Neutrophil (primary cell): Measurements from ENCODE around the gene HOXA2.

Source experiments
- H3K27ac ChIP-seq: fragments of 200-600 bp; sonication (generic); 2 replicates; pipeline ENCODE4 v1.5.1; 2016; ENCODE audit warnings: mild to moderate bottlenecking, moderate library complexity
- H3K27me3 ChIP-seq: fragments of 200-600 bp; sonication (generic); 2 replicates; pipeline ENCODE4 v1.6.0; 2016; ENCODE audit warnings: mild to moderate bottlenecking
- H3K36me3 ChIP-seq: fragments of 200-600 bp; sonication (generic); 2 replicates; pipeline ENCODE4 v1.5.1; 2017
- H3K4me1 ChIP-seq, 2 experiments: fragments of 200-600 bp in 1 of 2; sonication (generic) in 1 of 2; 1 replicate in 1 of 2; 2 replicates in 1 of 2; pipeline versions ENCODE4 v1.5.1 to v1.6.1; 2013 to 2016; ENCODE audit warnings: low read depth in 1 of 2, low read length in 1 of 2, mild to moderate bottlenecking in 1 of 2, moderate library complexity in 1 of 2; ENCODE audit not compliant: control insufficient read depth in 1 of 2, insufficient read depth in 1 of 2
- H3K4me3 ChIP-seq, 2 experiments: fragments of 200-600 bp in 1 of 2; sonication (generic) in 1 of 2; 1 replicate in 1 of 2; 2 replicates in 1 of 2; pipeline ENCODE4 v1.5.1; 2013 to 2016; ENCODE audit warnings: low read depth in 1 of 2, low read length in 1 of 2, mild to moderate bottlenecking in 1 of 2, moderate library complexity in 1 of 2
- H3K9me3 ChIP-seq: fragments of 200-600 bp; sonication (generic); 2 replicates; pipeline ENCODE4 v1.5.1; 2016
- CTCF ChIP-seq: fragments of 200-600 bp; sonication (generic); IDR thresholded peaks from 2 replicates; pipeline ENCODE4 v1.5.1; 2016; ENCODE audit warnings: antibody characterized with exemption

Gene HOXA2

GRCh38 chr7:27116031-27116961 lies 13.8 kb upstream of the HOXA2 start:
- no peaks in the 10 kb centered on the region for H3K36me3 ChIP-seq
- H3K9me3 ChIP-seq, result no peaks in the 10 kb centered on the region
- no peak overlapping the region for H3K4me3 ChIP-seq
- H3K27ac ChIP-seq, result no peak overlapping the region
- peaks cover 5% of the 10 kb centered on the region for H3K27me3 ChIP-seq
- H3K4me1 ChIP-seq, result no peaks in the 10 kb centered on the region
- no peak for TF ChIP-seq CTCF

GRCh38 chr7:27115221-27116026 lies 12.9 kb upstream of the HOXA2 start:
- H3K4me1 ChIP-seq, result no peaks in the 10 kb centered on the region
- no peaks in the 10 kb centered on the region for H3K9me3 ChIP-seq
- H3K36me3 ChIP-seq, result no peaks in the 10 kb centered on the region
- TF ChIP-seq CTCF, result no peak
- H3K4me3 ChIP-seq, result no peak overlapping the region
- peaks cover 5% of the 10 kb centered on the region for H3K27me3 ChIP-seq
- H3K27ac ChIP-seq, result no peak overlapping the region

- Histone ChIP-seq H3K4me1 (no peaks in the 10 kb centered on the region), H3K27ac (no peak overlapping the region), H3K27me3 (peaks cover 5% of the 10 kb centered on the region), H3K9me3 (no peaks in the 10 kb centered on the region), H3K4me3 (no peak overlapping the region), H3K36me3 (no peaks in the 10 kb centered on the region)
- TF ChIP-seq CTCF, result no peak
These were observed 12.4 kb upstream of the HOXA2 start for GRCh38 chr7:27114881-27115220.

- Histone ChIP-seq H3K4me1 (no peaks in the 10 kb centered on the region), H3K9me3 (no peaks in the 10 kb centered on the region), H3K27me3 (peaks cover 5% of the 10 kb centered on the region), H3K36me3 (no peaks in the 10 kb centered on the region), H3K4me3 (no peak overlapping the region), H3K27ac (no peak overlapping the region)
- no peak for TF ChIP-seq CTCF
These were observed 11.7 kb upstream of the HOXA2 start for GRCh38 chr7:27113991-27114769.
